Breast epithelium (tissue), 4 donors: ENCODE results near the gene PRDM16. TPM values are rescaled to one million over a fixed set of nuclear protein-coding genes. Genes with fewer than 3 reads are reported as not detected.

ENCODE experiments used
- DNase-seq, 2 donors: peaks; one replicate each; pipeline ENCODE4 v3.0.0-alpha.2; 2019; ENCODE audit warnings: low spot score in 2 of 2
- H3K27ac ChIP-seq, 2 donors: fragments of 200-600 bp; sonication (generic) in 1 of 2; one replicate each; pipeline ENCODE4 v1.5.1; 2016 to 2019; ENCODE audit warnings: mild to moderate bottlenecking in 1 of 2
- H3K27me3 ChIP-seq, 2 donors: fragments of 200-600 bp; sonication (generic) in 1 of 2; one replicate each; pipeline versions ENCODE4 v1.5.1 to v1.6.0; 2017 to 2019; ENCODE audit warnings: control low read depth in 1 of 2, mild to moderate bottlenecking in 1 of 2
- H3K36me3 ChIP-seq: fragments of 200-600 bp; one replicate; pipeline ENCODE4 v1.5.1; 2019
- H3K4me1 ChIP-seq, 2 donors: fragments of 200-600 bp; sonication (generic); one replicate each; pipeline ENCODE4 v1.5.1; 2016 to 2019; ENCODE audit warnings: control low read depth in 1 of 2
- H3K4me3 ChIP-seq, 3 donors: fragments of 200-600 bp; sonication (generic); 1 replicate in 2 of 3; 2 replicates in 1 of 3; pipeline ENCODE4 v1.5.1; 2016 to 2019; ENCODE audit warnings: mild to moderate bottlenecking in 3 of 3, moderate library complexity in 2 of 3
- H3K9me3 ChIP-seq, 2 donors: fragments of 200-600 bp; sonication (generic) in 1 of 2; one replicate each; pipeline ENCODE4 v1.5.1; 2016 to 2019; ENCODE audit warnings: control low read depth in 1 of 2
- CTCF ChIP-seq, 3 donors: fragments of 450-650 bp; IDR thresholded peaks; one replicate each; pipeline ENCODE4 v1.5.1; 2016 to 2017; ENCODE audit warnings: antibody characterized with exemption in 3 of 3, mild to moderate bottlenecking in 3 of 3, moderate library complexity in 3 of 3
- POLR2A ChIP-seq: fragments of 450-650 bp; IDR thresholded peaks from one replicate; pipeline ENCODE4 v1.6.1; 2016; ENCODE audit warnings: antibody characterized with exemption, mild to moderate bottlenecking, moderate library complexity
- POLR2AphosphoS5 ChIP-seq, 3 donors: sonication (generic); formaldehyde crosslinking; IDR thresholded peaks; one replicate each; pipeline ENCODE4 v1.6.1; 2017; ENCODE audit warnings: antibody characterized with exemption in 3 of 3
- intact Hi-C: fragments of 100-400 bp; cut with DNase I; formaldehyde crosslinking; loops from one replicate; pipeline ENCODE4 v1.15.1; 2023; ENCODE audit warnings: low total_unique reads
- total RNA-seq, 3 donors: library from RNA; depleted of rRNA; stranded (reverse); fragments of >200 nt; gene quantifications; one replicate each; pipeline ENCODE4 v1.1.0, GENCODE V29; 2016

PRDM16 gene
- total RNA-seq, 3 donors from 2014 or later = 0.48 to 3.8 (median 3.6) TPM

DNA sequence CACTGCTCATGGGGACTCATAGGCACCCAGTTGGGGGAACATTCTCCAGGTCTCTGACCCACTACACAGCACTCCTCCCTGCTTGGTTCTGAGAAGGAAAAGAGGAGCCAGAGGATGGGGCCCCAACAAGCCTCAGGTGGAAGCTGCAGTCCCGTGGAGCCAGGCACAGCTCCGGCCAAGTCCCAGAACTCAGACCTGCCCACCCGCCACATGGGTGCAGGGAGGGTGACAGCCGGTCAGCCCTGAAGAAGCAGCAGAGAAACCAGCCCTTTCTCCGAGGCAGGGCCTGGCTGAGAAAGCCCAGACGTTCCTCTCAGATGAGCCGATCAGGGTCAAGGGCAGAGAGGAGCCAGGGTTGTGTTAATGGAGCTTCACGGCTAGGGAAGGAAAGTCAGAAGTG, 106.5 kb downstream of the PRDM16 start:
- Histone ChIP-seq H3K27ac (peak overlapping the region in 1 of 2 donors; percentile 28), H3K36me3 (no peaks in the 10 kb centered on the region), H3K4me1 (peaks cover 5 to 15% of the 10 kb centered on the region in 2 donors), H3K9me3 (no peaks in the 10 kb centered on the region), H3K4me3 (no peak overlapping the region), H3K27me3 (no peaks in the 10 kb centered on the region)
- TF ChIP-seq POLR2A = no peak
- no peak for TF ChIP-seq POLR2AphosphoS5 (IDR thresholded peaks at IDR 0.05)
- TF ChIP-seq CTCF (IDR thresholded peaks at IDR 0.05) = no peak
- DNase-seq = no peak
- intact Hi-C loops = no loop called here

- intact Hi-C loops = no loop called here
- TF ChIP-seq POLR2A (no peak), CTCF (IDR thresholded peaks at IDR 0.05) (no peak), POLR2AphosphoS5 (IDR thresholded peaks at IDR 0.05) (no peak)
- DNase-seq = no peak
- no peaks in the 10 kb centered on the region for H3K9me3 ChIP-seq
- H3K27me3 ChIP-seq = no peaks in the 10 kb centered on the region
- no peaks in the 10 kb centered on the region for H3K36me3 ChIP-seq
- H3K27ac ChIP-seq = no peak overlapping the region
- H3K4me3 ChIP-seq = no peak overlapping the region
- H3K4me1 ChIP-seq = peaks cover 5 to 15% of the 10 kb centered on the region in 2 donors
These were observed 107.0 kb downstream of the PRDM16 start for GRCh38 chr1:3176028-3176427.

GRCh38 chr1:3176820-3177219, 107.8 kb downstream of the PRDM16 start:
- no peak overlapping the region for H3K4me3 ChIP-seq
- TF ChIP-seq POLR2AphosphoS5 (IDR thresholded peaks at IDR 0.05) (no peak), POLR2A (no peak), CTCF (IDR thresholded peaks at IDR 0.05) (no peak)
- no peaks in the 10 kb centered on the region for H3K27me3 ChIP-seq
- intact Hi-C loops = no loop called here
- no peak for DNase-seq
- peaks cover 0 to 9% of the 10 kb centered on the region in 2 donors for H3K4me1 ChIP-seq
- no peak overlapping the region for H3K27ac ChIP-seq
- no peaks in the 10 kb centered on the region for H3K36me3 ChIP-seq
- no peaks in the 10 kb centered on the region for H3K9me3 ChIP-seq

GRCh38 chr1:3178279-3178678, 109.3 kb downstream of the PRDM16 start:
- H3K27ac ChIP-seq = no peak overlapping the region
- peaks cover 0 to 4% of the 10 kb centered on the region in 2 donors for H3K4me1 ChIP-seq
- H3K27me3 ChIP-seq = no peaks in the 10 kb centered on the region
- no peak for DNase-seq
- intact Hi-C loops = no loop called here
- H3K4me3 ChIP-seq = no peak overlapping the region
- no peaks in the 10 kb centered on the region for H3K36me3 ChIP-seq
- TF ChIP-seq POLR2AphosphoS5 (IDR thresholded peaks at IDR 0.05) = no peak
- TF ChIP-seq POLR2A = no peak
- TF ChIP-seq CTCF (IDR thresholded peaks at IDR 0.05) = no peak
- H3K9me3 ChIP-seq = no peaks in the 10 kb centered on the region

GRCh38 chr1:3179471-3179870, 110.5 kb downstream of the PRDM16 start:
- Histone ChIP-seq H3K4me3 (no peak overlapping the region), H3K27ac (no peak overlapping the region), H3K36me3 (no peaks in the 10 kb centered on the region), H3K4me1 (no peaks in the 10 kb centered on the region), H3K9me3 (no peaks in the 10 kb centered on the region), H3K27me3 (peaks cover 0 to 5% of the 10 kb centered on the region in 2 donors)
- TF ChIP-seq POLR2A = no peak
- no peak for TF ChIP-seq POLR2AphosphoS5 (IDR thresholded peaks at IDR 0.05)
- no peak for TF ChIP-seq CTCF (IDR thresholded peaks at IDR 0.05)
- no peak for DNase-seq
- intact Hi-C loops = no loop called here
